ENCODE data around the gene CSTB.

DNA sequence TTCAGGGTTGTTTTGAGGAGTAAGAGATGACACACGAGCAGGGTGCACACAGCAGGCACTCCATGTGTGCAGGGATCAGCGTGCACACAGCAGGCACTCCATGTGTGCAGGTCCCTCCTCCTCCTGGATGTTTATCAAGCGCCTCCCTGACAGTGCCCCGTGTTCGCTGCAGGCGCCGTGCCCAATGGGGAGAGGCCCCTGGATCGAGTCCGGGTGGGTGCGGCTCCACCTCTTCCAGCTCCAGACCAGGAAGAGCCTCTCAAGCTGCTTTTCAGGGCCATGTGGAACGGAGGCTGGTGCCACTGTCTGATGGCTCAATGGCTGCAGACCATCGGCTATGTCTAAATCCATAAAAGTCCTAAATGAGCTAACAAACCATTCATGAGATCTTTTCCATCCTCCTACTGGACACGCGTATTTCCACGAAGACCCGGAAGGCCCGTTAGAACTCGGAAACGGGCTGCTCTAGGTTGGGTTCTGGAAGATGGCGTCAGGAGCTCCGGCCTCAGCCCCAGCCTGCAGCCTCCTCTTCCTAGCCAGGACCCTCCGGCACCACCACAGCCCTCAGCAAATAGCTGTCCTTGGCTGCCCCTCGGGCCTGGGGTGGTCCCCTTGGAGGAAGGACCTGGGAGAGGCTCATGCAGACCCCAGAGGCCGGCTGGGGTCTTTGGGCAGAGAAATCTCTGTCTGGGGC, 49.3 kb upstream of the CSTB start:
- TF ChIP-seq, protein P1, sequence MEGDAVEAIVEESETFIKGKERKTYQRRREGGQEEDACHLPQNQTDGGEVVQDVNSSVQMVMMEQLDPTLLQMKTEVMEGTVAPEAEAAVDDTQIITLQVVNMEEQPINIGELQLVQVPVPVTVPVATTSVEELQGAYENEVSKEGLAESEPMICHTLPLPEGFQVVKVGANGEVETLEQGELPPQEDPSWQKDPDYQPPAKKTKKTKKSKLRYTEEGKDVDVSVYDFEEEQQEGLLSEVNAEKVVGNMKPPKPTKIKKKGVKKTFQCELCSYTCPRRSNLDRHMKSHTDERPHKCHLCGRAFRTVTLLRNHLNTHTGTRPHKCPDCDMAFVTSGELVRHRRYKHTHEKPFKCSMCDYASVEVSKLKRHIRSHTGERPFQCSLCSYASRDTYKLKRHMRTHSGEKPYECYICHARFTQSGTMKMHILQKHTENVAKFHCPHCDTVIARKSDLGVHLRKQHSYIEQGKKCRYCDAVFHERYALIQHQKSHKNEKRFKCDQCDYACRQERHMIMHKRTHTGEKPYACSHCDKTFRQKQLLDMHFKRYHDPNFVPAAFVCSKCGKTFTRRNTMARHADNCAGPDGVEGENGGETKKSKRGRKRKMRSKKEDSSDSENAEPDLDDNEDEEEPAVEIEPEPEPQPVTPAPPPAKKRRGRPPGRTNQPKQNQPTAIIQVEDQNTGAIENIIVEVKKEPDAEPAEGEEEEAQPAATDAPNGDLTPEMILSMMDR (IDR thresholded peaks at IDR 0.05): no peak
- TF ChIP-seq POLR2A (IDR thresholded peaks at IDR 0.05) (no peak), EP300 (IDR thresholded peaks at IDR 0.05) (no peak)

All from tibial nerve (tissue), 4 donors.